GM12892 (cell line): Measurements from ENCODE around the gene SOX6.
A peak's percentile ranks its signal among the peaks of the same experiment; 100 is the strongest.

ENCODE experiments used
- DNase-seq: peaks from one replicate; pipeline ENCODE4 v3.0.0; 2011; ENCODE audit not compliant: insufficient read length
- FAIRE-seq: peaks from 2 replicates; lab custom pipeline; 2011; peaks lifted over from hg19 to GRCh38; lab: Jason Lieb, UNC
- POLR2A ChIP-seq: IDR thresholded peaks from 2 replicates; pipeline ENCODE4 v1.6.1; 2011; ENCODE audit warnings: low read depth, low read length, control low read depth
- POLR2AphosphoS5 ChIP-seq: IDR thresholded peaks from 2 replicates; pipeline ENCODE4 v1.6.1; 2011; ENCODE audit warnings: low read depth, low read length, control low read depth
- TAF1 ChIP-seq: IDR thresholded peaks from 2 replicates; pipeline ENCODE4 v1.6.1; 2011; ENCODE audit warnings: low read depth, mild to moderate bottlenecking, control low read depth, low read length, borderline replicate concordance

The SOX6 gene

GRCh38 chr11:16002942-16003341 lies 353.4 kb downstream of the SOX6 start:
- FAIRE-seq: no peak
- DNase-seq: no peak
- TF ChIP-seq POLR2AphosphoS5 (no peak), POLR2A (no peak), TAF1 (no peak)

GRCh38 chr11:16001899-16002426 lies 354.4 kb downstream of the SOX6 start:
- TF ChIP-seq TAF1 (no peak), POLR2A (no peak), POLR2AphosphoS5 (no peak)
- no peak for DNase-seq
- no peak for FAIRE-seq

- TF ChIP-seq POLR2AphosphoS5 (no peak), POLR2A (no peak), TAF1 (no peak)
- no peak for FAIRE-seq
- DNase-seq: no peak
These were observed 355.2 kb downstream of the SOX6 start for GRCh38 chr11:16001044-16001568.

GRCh38 chr11:16000065-16000464 lies 356.3 kb downstream of the SOX6 start:
- FAIRE-seq (no peak), DNase-seq (no peak)
- TF ChIP-seq POLR2AphosphoS5 (no peak), POLR2A (no peak), TAF1 (no peak)

- no peak for FAIRE-seq
- TF ChIP-seq POLR2A: no peak
- no peak for TF ChIP-seq POLR2AphosphoS5
- TF ChIP-seq TAF1: no peak
- no peak for DNase-seq
These were observed 363.0 kb downstream of the SOX6 start for GRCh38 chr11:15993345-15993744.

- FAIRE-seq: no peak
- DNase-seq: no peak
- TF ChIP-seq POLR2AphosphoS5 (no peak), TAF1 (no peak), POLR2A (no peak)
These were observed 365.1 kb downstream of the SOX6 start for GRCh38 chr11:15991215-15991614.

- FAIRE-seq (no peak), DNase-seq (no peak)
- TF ChIP-seq POLR2A (no peak), POLR2AphosphoS5 (no peak), TAF1 (no peak)
These were observed 366.7 kb downstream of the SOX6 start for GRCh38 chr11:15989685-15990084.

GRCh38 chr11:15988693-15989231 lies 367.6 kb downstream of the SOX6 start:
- peak; percentile 44 for FAIRE-seq
- DNase-seq: no peak
- TF ChIP-seq POLR2A: no peak
- no peak for TF ChIP-seq TAF1
- no peak for TF ChIP-seq POLR2AphosphoS5

- DNase-seq: no peak
- TF ChIP-seq POLR2A (no peak), TAF1 (no peak), POLR2AphosphoS5 (no peak)
- no peak for FAIRE-seq
These were observed 368.3 kb downstream of the SOX6 start for GRCh38 chr11:15988016-15988550.

GRCh38 chr11:15987046-15987445 lies 369.3 kb downstream of the SOX6 start:
- TF ChIP-seq TAF1 (no peak), POLR2A (no peak), POLR2AphosphoS5 (no peak)
- DNase-seq (no peak), FAIRE-seq (no peak)

GRCh38 chr11:15985860-15986139 lies 370.5 kb downstream of the SOX6 start:
- FAIRE-seq (no peak), DNase-seq (no peak)
- no peak for TF ChIP-seq POLR2A
- no peak for TF ChIP-seq TAF1
- TF ChIP-seq POLR2AphosphoS5: no peak

- FAIRE-seq (no peak), DNase-seq (no peak)
- TF ChIP-seq POLR2A: no peak
- no peak for TF ChIP-seq TAF1
- TF ChIP-seq POLR2AphosphoS5: no peak
These were observed 371.1 kb downstream of the SOX6 start for GRCh38 chr11:15985127-15985859.
